ENCODE results near the gene IZUMO1.
"Not testable (repeated sequence)": the region's sequence is repeated elsewhere in the genome, so short reads cannot be mapped to it uniquely, and the experiment has no call there.

IZUMO1 gene

GRCh38 chr19:48746738-48747575 is at the start of gene IZUMO1:
TSS of gene IZUMO1 (minus strand) at chr19:48746909. CDS start at chr19:48745859, 1,050 bp downstream.
- no peak for DNase-seq (ENCODE audit: low read depth in 3 of 3)

DNA sequence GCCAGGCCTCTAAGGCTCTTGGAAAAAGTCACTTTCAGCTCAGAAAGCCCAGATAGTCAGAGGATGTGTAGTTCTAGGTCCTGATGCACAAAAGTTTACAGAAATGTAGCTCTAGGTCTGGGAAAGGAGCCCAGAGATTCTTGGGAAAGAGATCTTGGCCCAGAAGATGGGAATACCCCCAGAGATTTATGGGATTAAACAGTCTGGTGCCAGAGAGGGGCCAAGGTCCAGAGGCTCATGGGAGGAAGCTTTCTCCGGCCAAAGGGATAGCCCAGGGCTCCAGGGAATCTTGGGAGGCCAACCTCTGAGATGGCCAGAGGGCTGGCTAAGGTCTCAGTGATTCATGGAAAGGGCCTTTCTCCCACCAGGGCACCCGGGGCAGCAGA is 49.0 kb upstream of the IZUMO1 start:
- no peak for DNase-seq (ENCODE audit: low read depth in 3 of 3)

GRCh38 chr19:48795055-48795684 is 48.5 kb upstream of the IZUMO1 start:
- DNase-seq (ENCODE audit: low read depth in 3 of 3), result peak; percentile 69 to 71 (median 69)

GRCh38 chr19:48794291-48794690 is 47.6 kb upstream of the IZUMO1 start:
- no peak for DNase-seq (ENCODE audit: low read depth in 3 of 3)

DNA sequence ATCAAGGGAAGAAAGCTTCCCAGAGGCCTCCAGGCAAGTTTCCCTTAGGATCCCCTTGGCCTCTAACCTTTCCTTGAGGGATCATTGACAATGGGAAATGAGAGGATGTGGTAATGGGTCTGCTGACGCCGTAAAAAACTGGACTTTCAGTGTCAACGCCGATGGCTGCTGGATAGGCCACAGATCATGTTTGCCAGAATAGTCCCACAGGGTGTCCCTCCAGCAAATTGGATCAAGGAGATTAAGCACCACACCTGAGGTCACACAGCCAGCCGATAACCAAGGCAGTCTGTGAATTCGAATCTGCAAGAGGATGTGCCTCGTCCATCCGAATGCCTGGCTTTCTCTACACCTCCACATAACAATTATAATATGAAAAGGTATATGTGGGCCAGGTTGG is 46.6 kb upstream of the IZUMO1 start:
- DNase-seq (ENCODE audit: low read depth in 3 of 3), result no peak

DNA sequence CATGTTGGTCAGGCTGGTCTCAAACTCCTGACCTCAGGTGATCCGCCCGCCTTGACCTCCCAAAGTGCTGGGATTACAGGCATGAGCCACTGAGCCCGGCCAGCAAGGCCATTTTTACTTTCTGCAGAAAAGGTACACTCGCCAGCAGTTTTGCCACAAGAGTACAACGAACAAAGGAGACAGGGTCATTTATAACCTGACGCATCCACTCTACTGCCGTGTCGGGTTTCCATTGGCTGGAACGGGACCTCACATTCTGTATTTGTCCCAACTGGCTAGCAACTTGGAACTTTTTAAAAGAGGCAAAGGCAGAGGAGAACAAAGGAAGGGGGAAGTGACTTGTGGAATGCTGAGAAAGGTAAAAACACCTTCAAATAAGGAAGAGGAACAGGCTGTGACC is 40.6 kb upstream of the IZUMO1 start:
- DNase-seq (ENCODE audit: low read depth in 3 of 3), result not testable (repeated sequence)

GRCh38 chr19:48786422-48786821 is 39.7 kb upstream of the IZUMO1 start:
- not testable (repeated sequence) for DNase-seq (ENCODE audit: low read depth in 3 of 3)

- DNase-seq (ENCODE audit: low read depth in 3 of 3), result no peak
Observed at GRCh38 chr19:48784527-48784926, 37.8 kb upstream of the IZUMO1 start.

GRCh38 chr19:48780631-48781391 is 34.1 kb upstream of the IZUMO1 start:
- DNase-seq (ENCODE audit: low read depth in 3 of 3), result no peak

DNA sequence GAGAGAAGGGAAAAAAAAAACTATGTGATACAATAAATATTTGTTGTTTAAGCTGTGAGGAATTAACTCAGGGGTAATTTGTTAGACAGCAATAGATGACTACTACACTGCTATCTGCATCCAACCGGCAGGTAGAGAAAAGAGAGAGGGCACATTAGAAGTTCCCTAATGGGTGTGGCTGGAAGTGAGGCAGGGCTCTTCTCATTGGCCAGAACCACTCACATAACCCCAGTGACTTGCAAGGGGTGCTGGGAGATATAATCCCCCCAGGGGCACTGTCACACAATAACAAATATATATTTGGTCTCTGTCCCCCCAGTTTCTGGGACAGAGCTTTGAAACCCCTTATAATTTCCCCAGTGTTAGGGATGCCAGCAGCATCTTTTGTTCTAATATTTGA is 32.9 kb upstream of the IZUMO1 start:
- DNase-seq (ENCODE audit: low read depth in 3 of 3), result no peak

DNA sequence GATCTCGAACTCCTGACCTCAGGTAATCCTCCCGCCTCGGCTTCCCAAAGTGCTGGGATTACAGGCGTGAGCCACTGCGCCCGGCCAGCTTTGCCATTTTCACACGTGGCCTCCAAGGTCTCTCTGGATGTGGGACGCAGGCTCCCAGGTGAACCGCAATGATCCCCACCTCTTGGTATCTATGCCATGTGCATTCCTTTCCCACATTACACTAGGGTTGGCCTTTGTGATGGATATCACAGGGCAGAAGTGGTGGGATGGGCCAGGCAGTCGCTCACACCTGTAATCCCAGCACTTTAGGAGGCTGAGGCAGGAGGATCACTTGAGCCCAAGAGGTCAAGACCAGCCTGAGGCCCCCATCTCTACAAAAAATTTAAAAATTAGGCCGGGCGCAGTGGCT is 31.0 kb upstream of the IZUMO1 start:
- no peak for DNase-seq (ENCODE audit: low read depth in 3 of 3)

DNA sequence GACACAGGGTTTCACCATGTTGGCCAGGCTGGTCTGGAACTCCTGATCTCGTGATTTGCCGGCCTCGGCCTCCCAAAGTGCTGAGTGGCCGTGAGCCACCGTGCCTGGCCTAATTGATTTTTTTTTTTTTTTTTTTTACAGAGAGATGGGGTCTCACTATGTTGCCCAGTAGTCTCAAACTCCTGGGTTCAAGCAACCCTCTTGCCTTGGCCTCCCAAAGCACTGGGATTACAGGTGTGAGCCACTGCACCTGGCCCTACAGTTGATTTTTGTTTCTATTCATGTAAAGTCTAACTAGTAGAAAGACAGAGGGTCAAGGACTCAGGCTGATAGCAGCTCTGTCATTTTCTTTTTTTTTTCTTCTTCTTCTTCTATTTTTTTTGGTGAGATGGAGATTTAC is 30.4 kb upstream of the IZUMO1 start:
- no peak for DNase-seq (ENCODE audit: low read depth in 3 of 3)

DNA sequence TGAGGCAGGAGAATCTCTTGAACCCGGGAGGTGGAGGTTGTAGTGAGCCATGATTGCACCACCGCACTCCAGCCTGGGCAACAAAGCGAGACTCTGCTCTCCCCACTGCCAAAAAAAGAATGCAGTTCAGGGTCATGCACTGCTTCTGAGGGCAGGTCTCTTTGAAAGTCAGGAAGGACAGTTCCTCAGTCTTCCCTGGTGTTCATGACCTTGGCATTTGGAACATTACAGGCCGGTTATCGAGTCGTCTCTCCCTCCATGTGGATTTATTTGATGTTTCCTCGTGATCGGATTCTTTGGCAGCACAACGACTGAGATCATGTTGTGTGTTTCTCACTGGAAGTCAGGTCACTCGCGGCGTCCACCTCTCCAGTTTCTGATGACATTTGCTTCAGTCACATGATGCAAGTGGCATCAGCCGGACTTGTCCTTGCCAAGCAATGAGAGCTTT is 25.8 kb upstream of the IZUMO1 start:
- DNase-seq (ENCODE audit: low read depth in 3 of 3), result no peak

DNA sequence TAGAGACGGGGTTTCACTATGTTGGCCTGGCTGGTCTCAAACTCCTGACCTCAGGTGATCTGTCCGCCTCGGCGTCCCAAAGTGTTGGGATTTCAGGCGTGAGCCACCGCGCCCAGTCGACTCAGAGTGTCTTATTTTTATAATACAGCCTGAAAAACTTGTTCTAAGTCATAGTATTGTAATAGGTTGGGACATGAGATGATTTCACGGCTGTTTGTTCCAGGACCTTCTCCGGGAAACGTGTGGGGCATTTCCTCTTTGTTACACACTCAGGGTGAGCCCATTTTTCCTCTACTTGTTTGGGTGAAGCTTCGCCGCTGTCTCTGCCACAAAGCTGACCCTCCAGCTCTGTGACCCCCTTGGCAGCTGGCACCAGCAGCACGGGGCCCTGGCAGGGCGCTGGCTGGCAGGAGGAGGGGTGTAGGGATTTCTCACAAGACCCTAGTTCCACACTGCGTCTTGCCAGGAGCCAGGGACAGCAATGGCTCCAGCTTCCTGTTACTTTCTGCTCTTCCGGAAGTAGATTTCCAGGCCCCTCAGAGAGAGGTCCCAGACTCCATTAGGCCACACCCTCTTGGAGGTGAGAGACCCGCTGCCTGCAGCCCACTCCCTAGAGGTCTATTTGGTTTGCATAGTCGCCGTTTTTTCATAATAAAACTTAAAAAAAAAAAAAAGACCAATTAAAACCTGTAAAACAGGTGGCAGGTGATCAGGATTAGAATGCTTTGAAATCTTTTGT is 24.2 kb upstream of the IZUMO1 start:
- DNase-seq (ENCODE audit: low read depth in 3 of 3), result no peak

DNA sequence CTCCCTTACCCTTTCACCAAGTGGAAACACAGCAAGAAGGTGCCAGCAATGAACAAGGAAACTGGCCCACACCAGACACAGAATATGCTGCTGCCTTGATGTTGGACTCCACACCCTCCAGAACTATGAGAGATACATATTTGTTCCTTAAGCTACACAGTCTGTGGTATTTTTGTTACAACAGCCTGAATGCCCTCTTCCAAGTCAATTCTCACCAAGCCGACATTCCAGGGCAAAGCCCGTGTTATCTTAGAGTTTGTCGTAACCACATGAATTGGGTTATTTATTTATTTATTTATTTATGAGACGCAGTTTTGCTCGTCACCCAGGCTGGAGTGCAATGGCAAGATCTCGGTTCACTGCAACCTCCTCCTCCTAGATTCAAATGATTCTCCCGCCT is 23.6 kb upstream of the IZUMO1 start:
- no peak for DNase-seq (ENCODE audit: low read depth in 3 of 3)

DNA sequence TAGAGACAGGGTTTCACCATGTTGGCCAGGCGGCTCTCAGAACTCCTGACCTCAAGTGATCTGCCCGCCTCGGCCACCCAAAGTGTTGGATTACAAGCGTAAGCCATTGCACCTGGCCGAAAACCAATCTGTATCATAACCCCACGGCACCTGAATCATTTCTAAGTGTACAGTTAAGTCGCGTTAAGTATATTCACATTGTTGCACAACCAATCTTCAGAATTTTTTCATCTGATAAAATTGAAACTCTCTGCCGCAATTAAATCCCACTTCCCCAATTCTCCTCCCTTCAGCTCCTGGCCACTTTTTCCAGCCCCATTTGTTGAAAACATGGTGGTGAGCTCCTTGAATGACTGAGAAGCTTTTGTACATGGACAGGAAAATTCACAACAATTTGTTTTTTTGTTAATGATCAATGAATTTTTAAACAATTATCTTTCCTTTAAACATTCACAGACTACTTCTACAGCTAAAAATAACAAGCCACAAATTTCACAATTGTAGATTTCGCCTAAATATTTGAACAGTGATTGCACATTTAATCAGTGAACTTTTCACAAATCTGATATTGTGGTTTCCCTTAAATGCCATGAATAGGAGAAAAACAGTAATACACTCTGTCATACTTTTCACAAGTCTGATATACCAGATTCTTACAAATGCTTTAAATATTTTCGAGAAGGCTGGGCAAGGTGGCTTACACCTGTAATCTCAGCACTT is 22.4 kb upstream of the IZUMO1 start:
- DNase-seq (ENCODE audit: low read depth in 3 of 3), result no peak

- not testable (repeated sequence) for DNase-seq (ENCODE audit: low read depth in 3 of 3)
Observed at GRCh38 chr19:48768171-48768753, 21.6 kb upstream of the IZUMO1 start.

- DNase-seq (ENCODE audit: low read depth in 3 of 3), result not testable (repeated sequence)
Observed at GRCh38 chr19:48765816-48766215, 19.1 kb upstream of the IZUMO1 start.

- no peak for DNase-seq (ENCODE audit: low read depth in 3 of 3)
Observed at GRCh38 chr19:48760504-48761205, 13.9 kb upstream of the IZUMO1 start.

- no peak for DNase-seq (ENCODE audit: low read depth in 3 of 3)
Observed at GRCh38 chr19:48757741-48758144, 11.0 kb upstream of the IZUMO1 start.

Measured in stimulated activated CD4-positive, alpha-beta T cell treated with anti-CD3 and anti-CD28 coated beads, TNF-alpha, amount 100 ng/mL, for 4 hours (primary cell).